Activated CD8-positive, alpha-beta T cell treated with anti-CD3 and anti-CD28 coated beads for 36 hours (primary cell): ENCODE data around the gene SGTA. TPM values are rescaled to one million over a fixed set of nuclear protein-coding genes. Genes with fewer than 3 reads are reported as not detected.

Experiments
- ATAC-seq: fragments of 200-7000 bp; cut with Tn5 transposase; one replicate; pipeline ENCODE4 v1.10.0; 2021; ENCODE audit warnings: mild to moderate bottlenecking, moderate library complexity
- CTCF ChIA-PET: fragments of 350-600 bp; sonication (Branson Sonifier 250); formaldehyde crosslinking; loops from one replicate; lab custom pipeline; 2021; ENCODE audit warnings: antibody characterized with exemption; lab: Charles Lee
- POLR2A ChIA-PET: fragments of 350-600 bp; sonication (Branson Sonifier 250); formaldehyde crosslinking; loops from one replicate; lab custom pipeline; 2021; ENCODE audit warnings: antibody characterized with exemption; lab: Charles Lee
- DNase-seq: peaks from one replicate; pipeline ENCODE4 v3.0.0-alpha.2; 2020
- H3K27ac Mint-ChIP-seq: one replicate; pipeline ENCODE4 v1.8.0; 2021; ENCODE audit warnings: mild to moderate bottlenecking, mixed read lengths
- H3K27me3 Mint-ChIP-seq: one replicate; pipeline ENCODE4 v1.8.0; 2021; ENCODE audit warnings: mixed read lengths
- H3K36me3 Mint-ChIP-seq: one replicate; pipeline ENCODE4 v1.8.0; 2021; ENCODE audit warnings: low read depth, mixed read lengths
- H3K4me1 Mint-ChIP-seq: one replicate; pipeline ENCODE4 v1.8.0; 2021; ENCODE audit warnings: low read depth, mixed read lengths
- H3K4me3 Mint-ChIP-seq: one replicate; pipeline ENCODE4 v1.8.0; 2021; ENCODE audit warnings: mild to moderate bottlenecking, moderate library complexity, mixed read lengths
- H3K9me3 Mint-ChIP-seq: one replicate; pipeline ENCODE4 v1.8.0; 2021; ENCODE audit warnings: mixed read lengths
- intact Hi-C: fragments of 100-400 bp; cut with micrococcal nuclease; formaldehyde crosslinking; loops from one replicate; pipeline ENCODE4 v1.10.0; 2022
- total RNA-seq, 2 experiments: library from RNA; stranded (reverse); gene quantifications; one replicate each; pipeline ENCODE4 v1.2.3, GENCODE V29; 2021
- TF ChIP-seq, protein P1 (sequence below): fragments of 200-600 bp; IDR thresholded peaks from one replicate; pipeline ENCODE4 v1.8.0; 2022; ENCODE audit warnings: antibody characterized with exemption, mild to moderate bottlenecking

SGTA gene
- total RNA-seq, 2 experiments from 2014 or later: 53.4 to 60.8 TPM

- Mint-ChIP-seq H3K4me1 (peaks cover 3% of the 10 kb centered on the region), H3K36me3 (no peaks in the 10 kb centered on the region), H3K27me3 (no peaks in the 10 kb centered on the region), H3K27ac (no peak overlapping the region), H3K4me3 (no peak overlapping the region), H3K9me3 (no peaks in the 10 kb centered on the region)
- TF ChIP-seq, protein P1, sequence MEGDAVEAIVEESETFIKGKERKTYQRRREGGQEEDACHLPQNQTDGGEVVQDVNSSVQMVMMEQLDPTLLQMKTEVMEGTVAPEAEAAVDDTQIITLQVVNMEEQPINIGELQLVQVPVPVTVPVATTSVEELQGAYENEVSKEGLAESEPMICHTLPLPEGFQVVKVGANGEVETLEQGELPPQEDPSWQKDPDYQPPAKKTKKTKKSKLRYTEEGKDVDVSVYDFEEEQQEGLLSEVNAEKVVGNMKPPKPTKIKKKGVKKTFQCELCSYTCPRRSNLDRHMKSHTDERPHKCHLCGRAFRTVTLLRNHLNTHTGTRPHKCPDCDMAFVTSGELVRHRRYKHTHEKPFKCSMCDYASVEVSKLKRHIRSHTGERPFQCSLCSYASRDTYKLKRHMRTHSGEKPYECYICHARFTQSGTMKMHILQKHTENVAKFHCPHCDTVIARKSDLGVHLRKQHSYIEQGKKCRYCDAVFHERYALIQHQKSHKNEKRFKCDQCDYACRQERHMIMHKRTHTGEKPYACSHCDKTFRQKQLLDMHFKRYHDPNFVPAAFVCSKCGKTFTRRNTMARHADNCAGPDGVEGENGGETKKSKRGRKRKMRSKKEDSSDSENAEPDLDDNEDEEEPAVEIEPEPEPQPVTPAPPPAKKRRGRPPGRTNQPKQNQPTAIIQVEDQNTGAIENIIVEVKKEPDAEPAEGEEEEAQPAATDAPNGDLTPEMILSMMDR: no peak
- POLR2A ChIA-PET: no interaction called here
- no peak for ATAC-seq
- intact Hi-C loops: no loop called here
- CTCF ChIA-PET: no interaction called here
- DNase-seq: no peak
Measured at GRCh38 chr19:2816641-2817040, 33.6 kb upstream of the SGTA start.

DNA sequence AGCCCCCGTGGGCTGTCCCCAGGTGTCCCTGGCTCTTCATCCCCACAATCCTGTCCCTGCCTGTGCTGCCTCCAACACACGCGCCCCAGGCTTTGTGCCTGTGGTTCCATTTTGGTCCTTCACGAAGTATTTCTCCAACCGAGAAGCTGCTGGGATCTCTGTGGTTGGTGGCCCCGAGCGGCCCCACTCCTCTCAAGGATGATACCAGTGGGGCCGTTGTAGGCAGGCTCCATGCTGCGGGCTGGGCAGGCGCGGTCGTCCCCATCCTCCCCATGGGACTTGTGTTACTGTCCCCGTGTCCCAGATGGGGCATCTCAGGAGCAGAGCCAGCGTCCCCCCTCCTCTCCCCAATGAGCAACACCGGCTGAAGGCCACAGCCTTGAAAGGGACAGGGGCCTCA, 32.9 kb upstream of the SGTA start:
- ChIA-PET POLR2A (no interaction called here), CTCF (no interaction called here)
- no peaks in the 10 kb centered on the region for H3K9me3 Mint-ChIP-seq
- no peak for DNase-seq
- peaks cover 3% of the 10 kb centered on the region for H3K4me1 Mint-ChIP-seq
- intact Hi-C loops: no loop called here
- no peaks in the 10 kb centered on the region for H3K36me3 Mint-ChIP-seq
- no peak overlapping the region for H3K4me3 Mint-ChIP-seq
- TF ChIP-seq, protein P1: no peak
- ATAC-seq: no peak
- no peaks in the 10 kb centered on the region for H3K27me3 Mint-ChIP-seq
- H3K27ac Mint-ChIP-seq: no peak overlapping the region

DNA sequence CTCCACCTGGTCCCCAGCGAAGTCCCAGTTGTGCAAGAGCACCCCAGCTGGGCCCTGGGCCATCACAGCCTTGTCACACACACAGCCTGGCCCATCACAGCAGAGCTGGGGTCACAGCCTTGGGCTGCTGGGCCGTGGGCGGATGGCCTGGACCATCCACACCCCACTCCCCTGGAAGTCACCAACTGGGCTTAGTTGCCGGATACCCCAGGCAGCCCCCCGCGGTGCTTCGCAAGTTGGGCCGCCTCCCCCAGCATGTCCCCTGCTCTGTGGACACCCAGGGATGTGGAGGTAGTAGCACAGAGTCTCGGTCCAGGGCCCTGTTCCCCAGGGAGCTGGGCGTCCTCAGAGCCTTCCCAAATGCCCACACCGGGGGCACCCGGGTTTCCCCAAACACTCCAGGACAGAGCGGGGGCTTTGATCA, 32.1 kb upstream of the SGTA start:
- H3K4me3 Mint-ChIP-seq: no peak overlapping the region

GRCh38 chr19:2814426-2814825, 31.4 kb upstream of the SGTA start:
- TF ChIP-seq, protein P1: no peak
- Mint-ChIP-seq H3K36me3 (no peaks in the 10 kb centered on the region), H3K27me3 (no peaks in the 10 kb centered on the region), H3K4me3 (no peak overlapping the region), H3K4me1 (no peaks in the 10 kb centered on the region), H3K9me3 (no peaks in the 10 kb centered on the region), H3K27ac (no peak overlapping the region)
- DNase-seq (no peak), ATAC-seq (no peak)
- POLR2A ChIA-PET: interaction anchor here (0.7 kb wide), 1 partner anchor 595 kb away, joined by 3 read pairs; no protein-coding TSS in a partner anchor
- intact Hi-C loops: no loop called here
- CTCF ChIA-PET: no interaction called here

More for the DNA sequence above, 32.1 kb upstream of the SGTA start:
- Mint-ChIP-seq H3K27ac (no peak overlapping the region), H3K9me3 (no peaks in the 10 kb centered on the region), H3K4me1 (peaks cover under 1% of the 10 kb centered on the region), H3K36me3 (no peaks in the 10 kb centered on the region), H3K27me3 (no peaks in the 10 kb centered on the region)
- DNase-seq (no peak), ATAC-seq (no peak)
- intact Hi-C loops: no loop called here
- POLR2A ChIA-PET: no interaction called here
- TF ChIP-seq, protein P1: no peak
- CTCF ChIA-PET: no interaction called here

DNA sequence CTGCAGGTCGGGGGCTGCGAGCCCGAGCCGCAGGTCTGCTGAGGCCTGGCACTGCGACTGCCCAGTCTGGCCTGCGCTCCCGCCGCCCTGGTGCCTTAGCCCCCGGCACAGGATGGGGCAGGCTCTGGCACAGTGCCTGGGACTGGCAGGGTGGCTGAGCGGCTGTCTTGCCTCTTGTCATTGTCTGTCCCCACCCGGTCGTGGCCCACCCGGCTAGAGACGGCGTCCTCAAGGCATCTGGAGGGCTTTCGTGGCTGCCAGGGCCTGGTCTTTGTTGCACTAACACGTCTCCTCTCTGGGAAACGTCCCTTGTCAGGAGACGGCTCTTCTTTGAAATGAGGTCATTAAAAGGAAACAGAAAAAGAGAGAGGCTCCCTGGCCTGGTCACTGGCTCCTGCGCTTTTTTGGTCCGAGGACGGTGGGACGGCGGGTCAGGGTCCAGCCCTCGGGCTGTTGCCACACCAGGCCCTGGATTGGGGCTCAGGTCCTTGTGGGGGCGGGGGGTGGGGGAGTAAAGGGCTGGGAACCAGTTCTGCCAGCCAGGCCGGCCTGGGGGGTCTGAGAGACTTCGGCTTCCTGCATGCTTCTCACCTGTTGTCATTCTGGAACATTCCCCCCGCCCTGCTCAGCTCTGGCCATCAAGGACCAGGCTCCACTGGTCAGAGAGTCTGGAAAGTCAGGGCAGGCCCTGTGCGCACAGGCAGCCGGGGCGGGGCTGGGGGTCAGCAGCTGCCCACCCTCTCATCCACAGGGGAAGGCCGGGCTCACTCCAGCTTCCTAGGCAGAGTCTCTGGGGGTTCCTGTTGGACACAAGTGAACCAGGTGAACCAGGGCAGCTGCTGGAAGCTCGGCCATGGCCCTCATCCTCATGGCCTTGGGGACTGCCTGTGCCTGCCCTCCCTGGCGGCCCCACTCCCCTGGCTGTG, 30.4 kb upstream of the SGTA start:
- no peak overlapping the region for H3K27ac Mint-ChIP-seq
- DNase-seq: no peak
- H3K4me3 Mint-ChIP-seq: no peak overlapping the region
- no peaks in the 10 kb centered on the region for H3K27me3 Mint-ChIP-seq
- peaks cover 7% of the 10 kb centered on the region for H3K36me3 Mint-ChIP-seq
- no peaks in the 10 kb centered on the region for H3K4me1 Mint-ChIP-seq
- intact Hi-C loops: no loop called here
- TF ChIP-seq, protein P1: no peak
- ChIA-PET POLR2A (interaction anchor here (0.7 kb wide), 1 partner anchor 596 kb away, joined by 3 read pairs; no protein-coding TSS in a partner anchor), CTCF (no interaction called here)
- no peaks in the 10 kb centered on the region for H3K9me3 Mint-ChIP-seq
- no peak for ATAC-seq
